Left kidney (tissue), 2 donors: ENCODE measurements around the gene KAZN. TPM values are rescaled to one million over a fixed set of nuclear protein-coding genes. Genes with fewer than 3 reads are reported as not detected.

Experiments used
- DNase-seq: peaks from one replicate; pipeline ENCODE4 v3.0.0-alpha.2; 2013
- polyA plus RNA-seq: library from polyadenylated mRNA; unstranded; fragments of 120-200 nt; gene quantifications from one replicate; pipeline ENCODE4 v1.2.1, GENCODE V29; 2013; ENCODE audit not compliant: insufficient read length

Gene KAZN
- polyA plus RNA-seq, 1 donor: 35.2 TPM

DNA sequence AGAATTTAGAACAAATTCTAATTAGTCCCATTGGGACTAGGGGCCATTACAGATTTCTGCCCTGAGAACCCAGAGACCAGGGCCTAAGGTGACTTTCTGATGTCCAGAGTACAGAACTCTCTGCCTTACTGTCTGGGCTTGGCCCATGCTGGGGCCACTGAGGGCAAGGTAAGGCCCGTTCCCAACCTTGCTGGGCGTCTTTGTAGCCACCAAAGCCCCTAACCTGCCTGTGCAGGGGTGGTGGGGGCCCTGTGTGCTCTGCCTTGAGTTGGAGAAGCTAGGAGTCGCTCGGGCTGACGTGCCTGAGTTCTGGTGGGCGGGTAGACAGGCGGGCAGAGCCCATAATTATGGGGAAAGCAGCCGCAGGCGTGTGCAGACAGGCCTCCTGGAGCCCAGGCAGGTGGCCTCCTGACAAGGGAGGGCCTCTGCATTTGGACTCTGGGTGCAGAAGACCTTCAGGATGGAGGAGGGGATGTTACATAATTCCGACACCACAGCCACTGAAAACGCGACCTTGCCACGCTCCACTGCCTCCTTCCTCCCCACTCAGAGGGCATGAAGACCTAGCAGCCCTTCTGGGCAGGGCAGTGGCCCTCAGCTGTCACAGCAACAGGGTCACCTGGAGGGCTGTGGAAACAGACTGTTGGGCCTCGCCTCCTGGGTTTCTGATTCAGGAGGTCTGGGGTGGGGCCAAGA lies 315.1 kb downstream of the KAZN start:
- DNase-seq: no peak

GRCh38 chr1:14914351-14914988 lies 316.0 kb downstream of the KAZN start:
- no peak for DNase-seq

GRCh38 chr1:14915356-14916054 lies 317.0 kb downstream of the KAZN start:
- DNase-seq: no peak

DNA sequence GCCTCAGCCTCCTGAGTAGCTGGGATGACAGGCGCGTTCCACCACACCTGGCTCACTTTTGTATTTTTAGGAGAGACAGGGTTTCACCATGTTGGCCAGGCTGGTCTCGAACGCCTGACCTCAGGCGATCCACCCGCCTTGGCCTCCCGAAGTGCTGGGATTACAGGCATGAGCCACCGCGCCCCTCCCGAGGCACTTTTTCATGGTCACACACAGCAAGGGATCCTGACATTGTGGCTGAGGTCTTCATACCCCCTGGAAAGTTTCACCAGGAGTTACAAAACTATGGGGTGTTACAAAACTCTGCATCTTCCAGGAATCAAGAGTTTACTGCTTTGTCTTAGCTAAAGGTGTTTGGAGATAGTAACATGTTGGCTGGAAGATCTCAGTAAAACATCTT lies 320.8 kb downstream of the KAZN start:
- no peak for DNase-seq

DNA sequence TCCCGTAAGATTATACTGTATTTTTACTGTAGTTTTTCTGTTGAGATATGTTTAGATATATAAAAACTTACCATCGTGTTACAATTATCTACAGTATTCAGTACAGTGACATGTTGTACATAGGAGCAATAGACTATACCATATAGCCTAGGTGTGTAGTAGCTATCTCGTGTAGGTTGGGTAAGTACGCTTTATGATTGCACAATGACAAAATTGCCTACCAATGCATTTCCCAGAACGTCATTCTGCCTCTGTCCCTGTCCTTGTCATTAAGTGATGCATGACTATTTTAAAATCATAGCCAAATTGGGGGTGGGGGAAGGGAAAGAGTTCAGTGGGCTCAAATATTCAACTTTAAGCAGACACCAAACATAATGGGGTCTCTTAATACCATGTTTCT lies 321.3 kb downstream of the KAZN start:
- no peak for DNase-seq

DNA sequence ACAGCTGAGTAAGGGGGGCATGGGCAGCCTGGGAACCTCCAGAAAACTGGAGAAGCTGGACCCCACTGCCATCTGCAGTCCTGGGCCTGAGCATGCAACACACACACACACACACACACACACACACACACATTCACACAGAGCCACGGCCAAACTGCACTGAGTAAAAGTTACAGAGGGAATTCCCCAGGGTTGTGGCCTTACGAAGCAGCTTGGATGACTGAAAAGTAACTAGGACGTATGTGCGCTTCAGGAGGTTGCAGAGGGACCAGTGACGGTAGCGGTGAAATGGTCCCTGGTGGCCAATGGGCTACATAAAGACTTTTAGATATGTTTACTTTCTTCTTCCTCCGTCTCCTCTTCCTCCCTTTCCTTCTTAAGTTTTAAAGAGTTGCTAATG lies 322.6 kb downstream of the KAZN start:
- DNase-seq: no peak

- DNase-seq: no peak
Measured at GRCh38 chr1:14922942-14923726, 324.6 kb downstream of the KAZN start.

DNA sequence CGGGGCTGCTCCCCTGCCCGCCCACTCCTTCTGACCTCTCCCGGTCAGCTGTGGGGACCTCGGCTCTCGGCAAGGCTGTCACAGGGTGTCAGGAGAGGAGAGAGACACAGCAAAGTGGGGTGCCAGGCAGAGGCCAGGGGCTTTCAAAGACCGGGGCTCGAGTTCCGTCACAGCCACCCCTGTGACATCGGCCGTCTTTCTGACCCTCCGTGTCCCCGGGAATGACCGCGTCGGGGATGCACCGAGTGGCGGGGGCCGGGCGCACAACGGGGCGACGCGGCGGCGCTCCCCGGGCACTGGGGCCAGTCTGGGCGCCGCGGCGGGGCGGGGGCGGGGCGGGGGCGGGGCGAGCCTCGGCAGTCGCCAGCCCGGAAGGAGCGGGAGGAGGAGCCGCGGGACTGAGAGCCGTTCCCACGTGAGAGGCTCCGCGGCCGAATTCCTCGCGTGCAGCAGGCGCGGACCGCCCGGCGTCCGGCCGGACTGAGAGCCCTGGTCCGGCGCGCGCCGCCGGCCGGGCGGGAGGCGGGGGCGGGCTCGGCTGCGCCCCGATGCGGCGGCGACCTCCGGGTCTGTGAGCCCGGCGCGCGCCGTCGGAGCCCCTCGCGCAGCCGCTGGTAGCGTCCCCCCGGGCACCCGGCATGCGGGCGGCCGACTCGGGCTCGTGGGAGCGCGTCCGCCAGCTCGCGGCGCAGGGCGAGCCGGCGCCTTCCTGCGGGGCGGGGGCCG lies 325.4 kb downstream of the KAZN start:
- DNase-seq: no peak

- no peak for DNase-seq
Measured at GRCh38 chr1:14924455-14925331, 326.2 kb downstream of the KAZN start.

GRCh38 chr1:14925336-14926136 lies 327.1 kb downstream of the KAZN start:
- DNase-seq: no peak

- no peak for DNase-seq
Measured at GRCh38 chr1:14926229-14926628, 327.7 kb downstream of the KAZN start.

GRCh38 chr1:14926818-14927575 lies 328.5 kb downstream of the KAZN start:
- no peak for DNase-seq

DNA sequence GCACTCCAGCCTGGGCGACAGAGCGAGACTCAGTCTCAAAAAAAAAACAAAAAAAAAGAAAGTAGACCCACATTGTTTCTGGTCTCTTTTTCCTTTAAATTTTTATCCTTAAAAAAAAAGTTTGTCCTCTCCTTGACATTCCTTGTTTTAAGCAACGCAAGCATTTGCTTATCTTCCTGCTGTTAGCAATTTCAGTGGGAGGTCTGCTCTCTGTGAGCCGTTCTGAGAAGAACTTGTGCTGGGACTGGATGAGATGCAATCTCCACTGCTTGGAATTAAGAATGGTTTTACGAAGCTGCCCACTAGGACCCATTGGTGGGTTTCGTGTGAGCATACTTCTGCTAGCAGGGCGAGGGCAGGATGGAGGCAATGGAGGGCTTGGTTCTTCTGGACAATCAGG lies 329.9 kb downstream of the KAZN start:
- no peak for DNase-seq

GRCh38 chr1:14928886-14929546 lies 330.5 kb downstream of the KAZN start:
- DNase-seq: no peak

GRCh38 chr1:14929547-14930246 lies 331.2 kb downstream of the KAZN start:
- no peak for DNase-seq

DNA sequence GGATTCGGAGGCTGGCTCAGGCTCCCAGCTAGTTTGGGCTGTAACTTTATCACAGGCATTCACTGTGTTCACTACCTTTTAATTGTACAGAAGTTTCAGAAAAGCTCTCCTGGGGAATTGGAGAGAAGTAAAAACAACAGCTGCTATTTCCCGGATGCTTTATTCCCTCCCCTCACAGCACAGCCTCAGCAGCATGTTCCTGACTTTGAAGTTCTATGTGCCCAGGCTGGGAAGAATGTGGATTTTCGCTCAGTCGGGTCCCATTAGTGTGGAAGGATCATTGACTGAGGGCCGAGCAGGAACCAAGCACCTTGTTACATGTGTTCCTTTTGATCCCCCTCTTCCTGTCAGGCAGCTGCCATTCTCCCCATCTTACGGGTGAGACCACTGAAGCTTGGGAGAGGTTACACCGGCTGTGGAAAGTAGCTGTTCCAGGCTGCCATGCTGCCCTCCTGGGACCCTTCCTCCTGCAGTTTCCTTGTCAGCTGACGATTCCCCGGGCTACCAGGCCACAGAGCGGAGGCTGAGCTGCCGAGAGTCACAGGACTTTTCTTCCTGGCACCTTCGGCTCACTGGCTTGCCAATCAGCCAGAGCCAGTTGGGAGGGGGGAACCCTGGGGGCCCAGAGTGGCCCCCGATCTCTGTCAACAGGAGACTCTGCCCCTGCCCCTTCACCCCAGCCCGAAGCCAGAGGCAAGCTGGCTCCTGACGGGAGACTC lies 331.9 kb downstream of the KAZN start:
- no peak for DNase-seq

DNA sequence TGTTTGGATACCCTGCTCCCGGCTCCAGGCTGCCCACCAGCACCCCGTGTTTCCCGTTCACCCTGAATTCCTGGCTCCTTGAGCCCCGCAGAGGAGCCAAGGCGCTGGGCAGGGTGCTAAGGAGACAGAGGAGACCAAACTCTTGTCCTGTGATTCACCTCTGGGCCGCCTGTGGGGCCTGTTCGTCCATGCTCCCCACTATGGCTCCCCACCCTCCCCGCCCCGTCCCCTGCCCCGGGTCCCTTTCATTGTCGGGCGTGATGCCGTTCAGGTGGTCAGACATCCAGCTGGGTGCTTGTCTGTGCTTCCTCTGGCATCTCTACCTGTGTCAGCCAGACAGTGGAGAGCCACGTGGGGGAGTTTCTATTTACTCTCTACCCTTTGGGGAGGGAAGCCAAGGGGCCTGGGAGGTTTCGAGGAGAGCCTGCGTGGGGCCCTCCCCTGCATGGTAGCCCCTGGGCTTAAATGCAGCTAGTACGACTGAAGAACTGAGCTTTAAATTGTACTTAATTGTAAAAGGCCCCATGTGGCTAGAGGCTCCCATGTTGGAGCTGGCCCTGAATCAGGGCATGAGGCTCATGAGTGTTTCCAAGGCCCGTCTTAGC lies 333.7 kb downstream of the KAZN start:
- DNase-seq: no peak
